ENCODE data around the gene CEBPE. TPM values are rescaled to one million over a fixed set of nuclear protein-coding genes. Genes with fewer than 3 reads are reported as not detected.

Gene CEBPE
- polyA plus RNA-seq, 1 donor from 2014 or later = not detected

- Histone ChIP-seq H3K9me2 (ENCODE audit: insufficient read depth, low read length) (no peaks in the 10 kb centered on the region), H3F3A (ENCODE audit: insufficient read depth, low read length, poor library complexity, severe bottlenecking) (no peaks in the 10 kb centered on the region), H3K79me2 (replicated peaks; ENCODE audit: insufficient read depth, low read length) (no peaks in the 10 kb centered on the region), H3K9ac (ENCODE audit: low read length) (no peak overlapping the region), H3K27me3 (ENCODE audit: insufficient read depth, low read depth, low read length) (no peaks in the 10 kb centered on the region), H4K20me1 (ENCODE audit: insufficient read depth) (no peaks in the 10 kb centered on the region), H3K36me3 (ENCODE audit: insufficient read depth, low read length) (no peaks in the 10 kb centered on the region), H3K27ac (ENCODE audit: low read length) (no peak overlapping the region), H3K9me3 (ENCODE audit: low read length) (no peaks in the 10 kb centered on the region), H2AFZ (ENCODE audit: low read depth, low read length) (no peak overlapping the region), H3K4me3 (ENCODE audit: low read length) (no peak overlapping the region), H3K4me2 (ENCODE audit: low read length) (no peak overlapping the region)
- TF ChIP-seq POLR2AphosphoS5 (IDR thresholded peaks at IDR 0.05) = no peak
- no peak for TF ChIP-seq SMC3 (conservative IDR thresholded peaks at IDR 0.05; ENCODE audit: poor library complexity)
- no peak for TF ChIP-seq REST (IDR thresholded peaks at IDR 0.05; ENCODE audit: borderline replicate concordance)
- TF ChIP-seq MXI1 (conservative IDR thresholded peaks at IDR 0.05; ENCODE audit: poor library complexity, severe bottlenecking) = no peak
- no peak for TF ChIP-seq CTCF (IDR thresholded peaks at IDR 0.05; ENCODE audit: poor library complexity, severe bottlenecking)
- TF ChIP-seq EZH2 (IDR thresholded peaks at IDR 0.05; ENCODE audit: borderline replicate concordance, insufficient read depth, low read length, poor library complexity, severe bottlenecking) = no peak
- no peak for TF ChIP-seq RAD21 (conservative IDR thresholded peaks at IDR 0.05)
- no peak for TF ChIP-seq TAF1 (IDR thresholded peaks at IDR 0.05; ENCODE audit: low read depth)
- TF ChIP-seq EP300 (conservative IDR thresholded peaks at IDR 0.05; ENCODE audit: poor library complexity, severe bottlenecking) = no peak
Observed at GRCh38 chr14:23104070-23104590, 14.9 kb downstream of the CEBPE start.

GRCh38 chr14:23103581-23103980 is 15.5 kb downstream of the CEBPE start:
- Histone ChIP-seq H3K4me3 (ENCODE audit: low read length) (no peak overlapping the region), H3K9me2 (ENCODE audit: insufficient read depth, low read length) (no peaks in the 10 kb centered on the region), H3K9me3 (ENCODE audit: low read length) (no peaks in the 10 kb centered on the region), H3K4me2 (ENCODE audit: low read length) (no peak overlapping the region), H3K9ac (ENCODE audit: low read length) (no peak overlapping the region), H3F3A (ENCODE audit: insufficient read depth, low read length, poor library complexity, severe bottlenecking) (no peaks in the 10 kb centered on the region), H3K27me3 (ENCODE audit: insufficient read depth, low read depth, low read length) (no peaks in the 10 kb centered on the region), H3K79me2 (replicated peaks; ENCODE audit: insufficient read depth, low read length) (no peaks in the 10 kb centered on the region), H2AFZ (ENCODE audit: low read depth, low read length) (no peak overlapping the region), H4K20me1 (ENCODE audit: insufficient read depth) (no peaks in the 10 kb centered on the region), H3K36me3 (ENCODE audit: insufficient read depth, low read length) (no peaks in the 10 kb centered on the region), H3K27ac (ENCODE audit: low read length) (no peak overlapping the region)
- TF ChIP-seq TAF1 (IDR thresholded peaks at IDR 0.05; ENCODE audit: low read depth) = no peak
- TF ChIP-seq REST (IDR thresholded peaks at IDR 0.05; ENCODE audit: borderline replicate concordance) = no peak
- TF ChIP-seq EZH2 (IDR thresholded peaks at IDR 0.05; ENCODE audit: borderline replicate concordance, insufficient read depth, low read length, poor library complexity, severe bottlenecking) = no peak
- no peak for TF ChIP-seq EP300 (conservative IDR thresholded peaks at IDR 0.05; ENCODE audit: poor library complexity, severe bottlenecking)
- TF ChIP-seq POLR2AphosphoS5 (IDR thresholded peaks at IDR 0.05) = no peak
- no peak for TF ChIP-seq CTCF (IDR thresholded peaks at IDR 0.05; ENCODE audit: poor library complexity, severe bottlenecking)
- no peak for TF ChIP-seq RAD21 (conservative IDR thresholded peaks at IDR 0.05)
- TF ChIP-seq SMC3 (conservative IDR thresholded peaks at IDR 0.05; ENCODE audit: poor library complexity) = no peak
- no peak for TF ChIP-seq MXI1 (conservative IDR thresholded peaks at IDR 0.05; ENCODE audit: poor library complexity, severe bottlenecking)
